Karpas-422 (cell line): ENCODE results near the gene PDILT. TPM values are rescaled to one million over a fixed set of nuclear protein-coding genes. Genes with fewer than 3 reads are reported as not detected.

ENCODE experiments used
- DNase-seq: peaks from one replicate; pipeline ENCODE4 v3.0.0-alpha.2; 2015
- H2AFZ ChIP-seq: fragments of 200-600 bp; sonication (generic); 2 replicates; pipeline ENCODE4 v1.6.1; 2014; ENCODE audit warnings: antibody characterized with exemption, low read length, mixed read lengths
- H3K27ac ChIP-seq: fragments of 200-600 bp; sonication (generic); 2 replicates; pipeline ENCODE4 v1.5.1; 2014; ENCODE audit warnings: mild to moderate bottlenecking, low read length, moderate library complexity
- H3K27me3 ChIP-seq: fragments of 200-600 bp; sonication (generic); 2 replicates; pipeline ENCODE4 v1.6.1; 2014; ENCODE audit warnings: low read length, mixed read lengths
- H3K36me3 ChIP-seq: fragments of 200-600 bp; sonication (generic); 2 replicates; pipeline ENCODE4 v1.6.1; 2014; ENCODE audit warnings: low read length, mixed read lengths; ENCODE audit not compliant: insufficient read depth
- H3K4me1 ChIP-seq: fragments of 200-600 bp; sonication (generic); 2 replicates; pipeline ENCODE4 v1.6.1; 2014; ENCODE audit warnings: mild to moderate bottlenecking, low read length, mixed read lengths
- H3K4me2 ChIP-seq: fragments of 200-600 bp; sonication (generic); 2 replicates; pipeline ENCODE4 v1.6.1; 2014; ENCODE audit warnings: low read length, low read depth, mild to moderate bottlenecking; ENCODE audit not compliant: poor library complexity, severe bottlenecking
- H3K4me3 ChIP-seq: fragments of 200-600 bp; sonication (generic); 2 replicates; pipeline ENCODE4 v1.5.1; 2014; ENCODE audit warnings: mild to moderate bottlenecking, antibody characterized with exemption, low read length, mixed read lengths
- H3K79me2 ChIP-seq: fragments of 200-600 bp; sonication (generic); 2 replicates; pipeline ENCODE4 v1.6.1; 2014; ENCODE audit warnings: mild to moderate bottlenecking, low read length, mixed read lengths
- H3K9ac ChIP-seq: fragments of 200-600 bp; sonication (generic); 2 replicates; pipeline ENCODE4 v1.6.0; 2014; ENCODE audit warnings: low read length
- H3K9me2 ChIP-seq: fragments of 200-600 bp; sonication (generic), shearing (Covaris generic); replicated peaks from 2 replicates; pipeline ENCODE4 v1.6.0; 2014; ENCODE audit warnings: mild to moderate bottlenecking, low read length, moderate library complexity; ENCODE audit not compliant: insufficient read depth
- H3K9me3 ChIP-seq: fragments of 300-700, 200-600 bp; sonication (generic); 2 replicates; pipeline ENCODE4 v1.6.1; 2014; ENCODE audit warnings: low read length, mixed read lengths
- H4K20me1 ChIP-seq: fragments of 200-600 bp; sonication (generic); 2 replicates; pipeline ENCODE4 v1.6.1; 2014; ENCODE audit warnings: mild to moderate bottlenecking, antibody characterized with exemption, low read length, low read depth; ENCODE audit not compliant: insufficient read depth
- total RNA-seq: library from RNA; depleted of rRNA; stranded (reverse); fragments of >200 nt; shearing (Covaris generic); gene quantifications from 2 replicates; pipeline ENCODE4 v1.2.3, GENCODE V29; 2014; ENCODE audit warnings: low replicate concordance

PDILT gene
- total RNA-seq, 1 experiment from 2014 or later = not detected

GRCh38 chr16:20385844-20386832, 18.4 kb downstream of the PDILT start:
- no peaks in the 10 kb centered on the region for H3K79me2 ChIP-seq
- H3K9me2 ChIP-seq = no peaks in the 10 kb centered on the region
- peak; percentile 79 for DNase-seq
- no peak overlapping the region for H3K9ac ChIP-seq
- H4K20me1 ChIP-seq = no peaks in the 10 kb centered on the region
- no peaks in the 10 kb centered on the region for H3K27me3 ChIP-seq
- no peaks in the 10 kb centered on the region for H3K36me3 ChIP-seq
- H3K4me3 ChIP-seq = no peak overlapping the region
- no peak overlapping the region for H2AFZ ChIP-seq
- H3K27ac ChIP-seq = no peak overlapping the region
- H3K4me1 ChIP-seq = no peaks in the 10 kb centered on the region
- no peak overlapping the region for H3K4me2 ChIP-seq
- no peaks in the 10 kb centered on the region for H3K9me3 ChIP-seq

DNA sequence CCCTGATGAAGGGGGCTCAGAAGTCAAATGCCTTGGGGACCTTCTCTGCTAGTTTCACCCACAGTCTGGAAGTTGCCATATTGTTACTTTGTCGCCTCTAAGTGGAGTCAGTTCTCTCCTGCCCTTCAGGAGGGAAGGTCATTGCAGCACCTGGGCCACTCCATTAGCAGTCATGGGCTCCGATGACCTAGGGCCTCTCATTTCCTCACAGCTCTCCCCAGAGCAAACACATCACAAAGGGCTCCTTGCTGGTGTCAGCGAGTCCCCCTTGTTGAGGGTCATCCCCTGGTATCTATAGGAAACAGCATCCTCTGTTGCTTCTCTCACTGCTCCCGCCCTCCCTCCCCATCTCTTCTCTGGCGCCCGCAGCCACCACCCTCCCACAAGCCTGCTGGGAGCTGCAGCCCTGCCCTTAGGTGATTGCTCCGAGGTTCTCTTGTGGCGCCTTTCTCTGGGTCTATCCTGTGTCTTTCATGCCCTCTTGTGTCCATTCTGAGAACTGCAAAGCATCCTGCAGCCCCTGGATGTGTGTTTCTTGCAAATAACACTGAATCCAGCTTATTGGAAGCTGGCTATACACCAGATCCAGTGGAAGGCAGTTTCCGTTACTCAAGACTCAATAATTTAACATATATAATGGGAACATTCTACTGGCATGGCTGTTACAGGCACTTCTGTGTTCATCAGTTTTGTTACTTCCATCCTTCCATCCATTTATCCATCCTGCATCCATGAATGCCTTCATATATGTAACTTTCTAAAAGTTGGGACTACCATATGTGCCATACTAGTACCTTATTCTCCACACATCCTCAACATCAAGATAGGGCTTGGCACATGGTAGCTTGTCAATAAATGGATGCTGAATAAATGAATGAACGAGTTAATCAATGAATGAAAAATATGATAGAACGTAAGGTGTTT, 21.2 kb downstream of the PDILT start:
- H3K9me2 ChIP-seq = no peaks in the 10 kb centered on the region
- H3K27ac ChIP-seq = no peak overlapping the region
- H3K79me2 ChIP-seq = no peaks in the 10 kb centered on the region
- H3K27me3 ChIP-seq = no peaks in the 10 kb centered on the region
- no peak overlapping the region for H3K4me2 ChIP-seq
- no peaks in the 10 kb centered on the region for H3K36me3 ChIP-seq
- H4K20me1 ChIP-seq = no peaks in the 10 kb centered on the region
- no peaks in the 10 kb centered on the region for H3K9me3 ChIP-seq
- H3K4me1 ChIP-seq = no peaks in the 10 kb centered on the region
- H3K9ac ChIP-seq = no peak overlapping the region
- H2AFZ ChIP-seq = no peak overlapping the region
- H3K4me3 ChIP-seq = no peak overlapping the region
- peak; percentile 88 for DNase-seq

DNA sequence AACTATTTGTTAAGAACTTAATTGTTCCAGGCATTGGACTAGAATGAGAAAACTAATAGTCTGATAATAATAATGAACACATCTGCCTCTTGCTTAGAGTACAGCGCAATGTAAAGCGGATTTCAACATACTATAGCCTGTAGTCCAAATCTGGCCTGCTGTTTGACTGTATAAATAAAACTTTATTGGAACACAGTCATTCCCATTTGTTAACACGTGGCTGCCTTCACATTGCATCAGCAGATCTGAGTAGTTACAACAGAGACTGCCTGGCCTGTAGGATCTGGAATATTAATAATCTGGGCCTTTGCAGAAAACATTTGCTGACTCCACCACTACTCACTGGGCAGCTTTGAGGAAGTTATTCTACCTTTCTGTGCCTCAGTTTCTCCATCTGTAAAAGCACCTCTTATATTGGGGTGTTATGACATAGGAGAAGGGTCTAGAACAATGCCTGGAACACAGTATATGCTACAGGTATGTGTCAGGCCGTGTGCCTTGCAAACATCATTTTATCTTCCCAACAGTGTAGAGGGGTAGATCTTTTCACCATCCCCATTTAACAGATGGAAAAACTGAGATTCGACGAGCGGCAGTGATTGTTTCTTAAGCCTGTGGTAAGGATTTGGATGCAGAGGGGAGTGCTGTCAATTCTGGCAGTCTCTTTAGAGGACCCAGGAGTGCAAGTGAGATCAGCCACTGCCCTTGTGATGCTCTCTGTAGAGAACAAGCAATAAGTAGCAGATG, 22.2 kb downstream of the PDILT start:
- Histone ChIP-seq H3K27me3 (no peaks in the 10 kb centered on the region), H2AFZ (no peak overlapping the region), H3K36me3 (no peaks in the 10 kb centered on the region), H3K4me3 (no peak overlapping the region), H4K20me1 (no peaks in the 10 kb centered on the region), H3K27ac (no peak overlapping the region), H3K4me1 (no peaks in the 10 kb centered on the region), H3K9me2 (no peaks in the 10 kb centered on the region), H3K4me2 (no peak overlapping the region), H3K9me3 (no peaks in the 10 kb centered on the region), H3K9ac (no peak overlapping the region), H3K79me2 (no peaks in the 10 kb centered on the region)
- no peak for DNase-seq

DNA sequence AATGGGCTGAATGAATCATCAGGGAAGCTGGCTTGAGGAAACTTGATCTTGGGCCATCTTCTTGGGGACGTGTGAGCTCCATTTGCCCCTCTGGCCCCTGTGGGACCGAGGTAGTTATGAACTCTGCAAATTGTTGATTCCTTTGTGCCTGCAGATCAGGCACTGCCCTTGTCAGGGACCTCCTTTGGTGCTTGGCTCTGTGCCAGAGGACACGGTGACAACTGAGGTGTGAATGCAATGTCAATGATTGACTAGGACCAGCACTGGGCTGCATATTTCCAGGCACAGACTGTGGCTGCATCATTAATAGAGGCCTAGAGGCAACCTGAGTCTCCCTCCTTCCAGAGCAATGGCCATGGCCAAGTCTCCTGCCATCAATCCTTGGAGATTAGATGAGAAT, 23.8 kb downstream of the PDILT start:
- Histone ChIP-seq H3K79me2 (no peaks in the 10 kb centered on the region), H3K27ac (no peak overlapping the region), H2AFZ (no peak overlapping the region), H3K9me3 (no peaks in the 10 kb centered on the region), H3K4me3 (no peak overlapping the region), H3K36me3 (no peaks in the 10 kb centered on the region), H3K9ac (no peak overlapping the region), H3K27me3 (no peaks in the 10 kb centered on the region), H3K4me1 (no peaks in the 10 kb centered on the region), H3K9me2 (no peaks in the 10 kb centered on the region), H3K4me2 (no peak overlapping the region), H4K20me1 (no peaks in the 10 kb centered on the region)
- no peak for DNase-seq

DNA sequence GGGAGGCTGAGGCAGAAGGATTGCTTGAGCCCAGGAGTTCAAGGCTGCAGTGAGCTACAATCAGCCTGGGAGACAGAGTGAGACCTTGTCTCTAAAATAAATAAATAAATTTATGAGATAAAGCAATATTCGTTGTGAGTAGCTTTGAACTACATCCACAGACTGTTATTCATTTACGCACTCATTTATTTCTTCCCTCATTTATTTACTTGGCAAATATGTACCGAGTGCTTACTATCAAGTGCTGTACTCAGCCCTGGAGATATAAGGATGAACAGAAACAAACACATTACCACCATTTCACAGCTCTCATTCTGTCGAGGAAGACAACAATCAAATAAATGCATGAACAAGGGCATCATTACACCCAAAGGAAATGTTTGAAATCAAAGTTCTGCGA, 27.4 kb downstream of the PDILT start:
- Histone ChIP-seq H3K9ac (no peak overlapping the region), H3K27me3 (no peaks in the 10 kb centered on the region), H3K4me3 (no peak overlapping the region), H3K4me1 (no peaks in the 10 kb centered on the region), H2AFZ (no peak overlapping the region), H3K9me2 (no peaks in the 10 kb centered on the region), H3K27ac (no peak overlapping the region), H4K20me1 (no peaks in the 10 kb centered on the region), H3K9me3 (no peaks in the 10 kb centered on the region), H3K36me3 (no peaks in the 10 kb centered on the region), H3K4me2 (no peak overlapping the region), H3K79me2 (no peaks in the 10 kb centered on the region)
- no peak for DNase-seq

- Histone ChIP-seq H3K9ac (no peak overlapping the region), H3K79me2 (no peaks in the 10 kb centered on the region), H3K27me3 (no peaks in the 10 kb centered on the region), H2AFZ (no peak overlapping the region), H3K27ac (no peak overlapping the region), H3K4me2 (no peak overlapping the region), H3K4me3 (no peak overlapping the region), H4K20me1 (no peaks in the 10 kb centered on the region), H3K9me2 (no peaks in the 10 kb centered on the region), H3K9me3 (no peaks in the 10 kb centered on the region), H3K36me3 (no peaks in the 10 kb centered on the region), H3K4me1 (no peaks in the 10 kb centered on the region)
- DNase-seq = no peak
Observed at GRCh38 chr16:20372701-20373100, 31.8 kb downstream of the PDILT start.

DNA sequence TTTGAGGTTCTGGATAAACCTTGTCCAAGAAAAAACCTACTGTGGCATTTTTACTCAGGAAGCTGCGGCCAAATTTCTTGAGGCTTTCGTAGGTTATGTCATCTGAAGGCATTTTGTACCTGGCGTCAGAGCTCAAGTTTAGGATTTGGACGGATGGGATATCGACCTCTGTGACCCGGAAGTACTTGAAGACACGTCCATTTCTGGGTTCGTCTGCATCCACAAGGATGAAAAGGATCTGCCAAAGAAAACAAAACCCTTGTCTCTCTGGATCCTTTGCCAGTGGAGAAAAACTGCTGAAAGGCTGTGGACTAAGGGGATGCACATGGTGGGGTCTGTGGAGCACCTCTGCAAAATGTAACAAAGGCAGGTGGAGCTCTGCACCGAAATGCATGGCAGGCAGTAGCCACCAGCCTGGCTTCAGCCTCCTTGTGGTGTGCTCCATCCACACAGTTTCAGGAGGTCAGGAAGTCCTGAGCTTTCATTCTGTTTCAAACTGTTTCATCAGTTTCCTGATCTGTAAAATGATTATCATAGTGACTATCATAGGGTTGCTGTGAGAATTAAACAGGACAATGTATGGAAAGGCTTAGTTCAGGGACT, 35.0 kb downstream of the PDILT start:
- H3K79me2 ChIP-seq = no peaks in the 10 kb centered on the region
- no peak overlapping the region for H2AFZ ChIP-seq
- H3K9me3 ChIP-seq = no peaks in the 10 kb centered on the region
- H3K27ac ChIP-seq = no peak overlapping the region
- H3K4me2 ChIP-seq = no peak overlapping the region
- H4K20me1 ChIP-seq = no peaks in the 10 kb centered on the region
- no peaks in the 10 kb centered on the region for H3K36me3 ChIP-seq
- H3K27me3 ChIP-seq = no peaks in the 10 kb centered on the region
- no peaks in the 10 kb centered on the region for H3K4me1 ChIP-seq
- no peaks in the 10 kb centered on the region for H3K9me2 ChIP-seq
- DNase-seq = no peak
- H3K9ac ChIP-seq = no peak overlapping the region
- H3K4me3 ChIP-seq = no peak overlapping the region
